Hindlimb muscle (tissue), 1 donor: Measurements from ENCODE around the gene C18orf63. TPM values are rescaled to one million over a fixed set of nuclear protein-coding genes. Genes with fewer than 3 reads are reported as not detected.

Source experiments
- DNase-seq: peaks from one replicate; pipeline ENCODE4 v3.0.0-alpha.2; 2013
- polyA plus RNA-seq: library from polyadenylated mRNA; unstranded; fragments of 120-200 nt; gene quantifications from one replicate; pipeline ENCODE4 v1.2.1, GENCODE V29; 2013; ENCODE audit not compliant: insufficient read length

C18orf63 gene
- polyA plus RNA-seq, 1 donor = not detected

DNA sequence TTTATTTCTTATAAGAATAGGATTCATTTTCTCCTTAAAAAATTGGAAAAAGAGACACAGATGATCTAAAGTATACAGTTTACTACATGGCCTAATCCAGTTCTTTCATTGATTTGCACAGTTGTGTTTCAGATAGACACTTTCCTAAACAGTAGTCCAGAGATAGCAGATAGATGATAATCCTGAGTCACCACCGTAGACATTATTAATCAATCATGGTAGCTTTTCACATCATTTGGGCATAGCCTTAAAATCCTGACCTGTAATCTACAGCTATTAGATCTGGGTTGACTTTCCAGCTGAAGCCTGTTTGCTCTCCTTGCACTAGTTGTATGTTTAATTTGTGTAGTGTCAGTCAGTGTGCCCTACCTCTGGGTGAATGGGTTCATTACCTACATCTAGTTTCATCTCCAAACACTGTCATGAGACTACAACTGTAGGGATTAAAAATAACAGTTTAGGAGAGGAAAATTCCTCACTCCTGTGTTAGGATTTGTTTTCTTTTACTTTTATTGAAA lies 14.1 kb downstream of the C18orf63 start:
- no peak for DNase-seq

DNA sequence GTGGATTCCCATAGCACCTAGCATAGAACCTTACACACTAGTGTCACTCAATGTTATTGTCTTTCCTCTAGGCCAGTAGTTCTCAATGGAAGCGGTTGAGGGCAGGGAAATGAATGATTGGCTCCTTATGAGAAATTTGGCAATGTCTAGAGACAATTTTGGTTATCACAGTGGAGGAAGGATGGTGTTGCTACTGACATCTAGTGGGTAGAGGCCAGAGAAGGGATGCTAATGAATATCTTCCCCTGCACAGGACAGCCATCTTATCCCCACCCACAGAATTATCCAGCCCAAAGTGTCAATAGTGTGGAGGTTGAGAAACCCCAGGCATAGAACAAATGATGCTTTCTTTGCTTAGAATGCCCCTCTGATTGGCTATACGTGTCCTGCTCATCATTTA lies 15.8 kb downstream of the C18orf63 start:
- no peak for DNase-seq

DNA sequence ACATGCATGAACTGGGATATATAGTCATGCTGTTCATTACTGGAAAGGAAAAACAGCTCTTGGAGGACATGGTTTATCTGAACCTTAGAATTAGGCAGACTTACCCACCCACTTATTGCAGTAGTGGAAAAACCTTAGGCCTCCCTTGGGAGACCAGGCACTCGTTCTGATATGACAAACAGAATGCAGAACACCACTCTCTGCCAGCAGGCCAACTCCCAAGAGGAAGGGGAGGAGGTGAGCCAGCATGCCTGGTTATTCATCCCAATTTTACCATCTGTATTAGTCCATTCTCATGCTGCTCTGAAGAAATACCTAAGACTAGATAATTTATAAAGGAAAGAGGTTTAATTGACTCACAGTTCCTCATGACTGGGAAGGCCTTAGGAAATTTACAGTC lies 17.5 kb downstream of the C18orf63 start:
- no peak for DNase-seq

DNA sequence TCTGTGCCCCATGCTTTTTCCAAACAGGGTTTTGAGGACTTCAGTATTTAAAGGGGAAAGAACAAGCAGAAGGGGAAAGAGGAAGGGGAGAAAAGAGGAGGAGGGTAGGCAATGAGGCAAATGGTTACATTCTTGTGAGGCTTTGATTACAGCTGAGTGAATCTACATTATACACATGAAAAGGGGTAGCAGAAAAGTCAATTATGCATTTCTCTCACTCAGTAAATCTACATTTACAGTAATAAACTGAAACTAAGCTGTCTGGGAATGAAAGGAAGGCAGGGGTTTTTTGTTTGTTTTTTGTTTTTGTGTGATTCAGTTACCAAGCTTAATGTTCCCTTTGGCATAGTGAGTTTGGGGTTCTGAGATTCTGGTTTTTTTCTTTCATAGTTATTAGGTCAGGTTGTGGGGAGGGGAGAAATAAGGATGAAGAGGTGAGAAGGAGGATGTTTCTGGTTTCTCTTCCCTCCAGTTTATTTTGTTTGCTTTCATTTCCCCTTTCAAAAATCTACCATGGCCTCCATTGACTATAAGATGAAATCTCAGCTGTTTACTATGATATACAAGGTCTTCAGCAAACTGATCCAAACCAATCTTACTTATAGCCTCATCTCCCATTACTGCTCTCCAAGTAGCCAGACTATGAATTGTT lies 18.7 kb downstream of the C18orf63 start:
- DNase-seq = no peak

GRCh38 chr18:74336656-74337055 lies 21.0 kb downstream of the C18orf63 start:
- DNase-seq = no peak

DNA sequence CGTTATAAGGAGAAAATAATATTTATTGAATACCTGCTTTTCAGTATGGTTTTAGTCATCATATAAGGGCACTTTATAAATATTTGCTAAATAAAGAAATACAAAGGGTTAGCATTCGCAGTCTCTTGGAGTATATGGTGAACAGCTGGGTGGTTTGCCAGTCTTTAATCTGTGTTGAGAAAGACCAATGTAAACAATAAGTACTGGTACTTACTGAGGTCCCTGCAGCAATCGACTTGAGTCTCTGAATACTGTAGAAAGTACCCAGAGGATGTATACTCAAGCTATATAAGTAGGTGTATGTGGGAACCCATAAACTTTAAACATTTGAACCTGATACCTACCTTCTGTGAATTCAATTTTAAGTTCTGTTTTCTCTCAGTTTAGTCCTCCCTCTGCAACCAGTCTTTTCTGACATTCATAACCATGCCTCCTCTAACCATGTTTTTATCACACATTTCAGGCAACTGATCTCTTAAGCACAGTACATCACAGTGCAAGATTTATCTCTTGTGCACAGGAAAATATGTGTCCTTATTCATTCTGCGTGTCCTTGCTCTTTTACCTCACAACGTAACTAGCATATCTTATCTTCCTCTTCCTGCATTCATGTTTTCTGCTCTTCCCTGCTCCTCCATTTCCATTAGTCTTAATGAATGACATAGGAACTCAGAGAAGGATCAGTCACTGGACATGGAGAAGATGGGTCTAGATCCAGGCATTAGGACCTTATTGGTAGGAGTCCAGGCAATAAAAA lies 21.7 kb downstream of the C18orf63 start:
- no peak for DNase-seq

DNA sequence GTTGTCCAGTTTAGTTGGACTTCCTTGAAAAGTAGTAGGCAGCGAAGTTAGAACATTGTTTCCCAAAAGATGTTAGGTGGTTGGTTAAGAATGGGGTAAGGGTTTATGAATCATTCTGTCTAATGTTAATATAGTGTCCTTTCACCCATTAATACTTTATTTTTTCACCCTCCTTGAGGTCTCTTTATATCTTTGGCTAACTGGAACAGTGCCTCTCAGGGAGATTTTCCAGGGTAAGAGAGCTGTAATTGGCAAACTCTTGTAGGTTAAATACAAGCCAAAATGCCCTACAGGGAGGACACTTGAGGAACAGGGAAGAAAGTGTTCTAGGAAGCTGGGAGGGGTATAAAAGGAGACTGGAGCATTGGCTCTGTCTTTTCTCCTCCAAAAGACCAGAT lies 22.3 kb downstream of the C18orf63 start:
- no peak for DNase-seq

GRCh38 chr18:74342416-74343043 lies 26.9 kb downstream of the C18orf63 start:
- DNase-seq = peak; percentile 64

GRCh38 chr18:74346206-74346605 lies 30.6 kb downstream of the C18orf63 start:
- no peak for DNase-seq

GRCh38 chr18:74348581-74348980 lies 32.9 kb downstream of the C18orf63 start:
- DNase-seq = no peak

- DNase-seq = no peak
These were observed 35.7 kb downstream of the C18orf63 start for GRCh38 chr18:74351354-74351753.

GRCh38 chr18:74353169-74353775 lies 37.6 kb downstream of the C18orf63 start:
- peak; percentile 71 for DNase-seq

DNA sequence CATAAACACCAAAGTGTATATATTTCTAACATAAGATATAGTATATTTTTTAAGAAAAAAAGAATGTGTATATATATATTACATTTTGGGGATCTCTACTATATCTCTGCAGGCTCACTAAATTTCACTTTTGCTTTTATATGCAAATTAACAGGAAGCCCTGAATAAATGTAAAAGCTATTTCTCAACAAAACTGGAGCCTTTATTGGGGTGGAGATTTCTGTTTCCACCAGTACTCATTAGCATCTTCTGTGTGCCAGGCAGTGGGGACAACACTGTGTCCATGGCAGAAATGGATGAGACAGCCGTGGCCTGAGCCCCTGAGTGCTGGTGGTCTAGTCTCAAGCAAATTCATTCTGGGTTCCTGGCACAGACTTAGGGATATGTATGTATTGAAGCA lies 41.3 kb downstream of the C18orf63 start:
- DNase-seq = no peak

DNA sequence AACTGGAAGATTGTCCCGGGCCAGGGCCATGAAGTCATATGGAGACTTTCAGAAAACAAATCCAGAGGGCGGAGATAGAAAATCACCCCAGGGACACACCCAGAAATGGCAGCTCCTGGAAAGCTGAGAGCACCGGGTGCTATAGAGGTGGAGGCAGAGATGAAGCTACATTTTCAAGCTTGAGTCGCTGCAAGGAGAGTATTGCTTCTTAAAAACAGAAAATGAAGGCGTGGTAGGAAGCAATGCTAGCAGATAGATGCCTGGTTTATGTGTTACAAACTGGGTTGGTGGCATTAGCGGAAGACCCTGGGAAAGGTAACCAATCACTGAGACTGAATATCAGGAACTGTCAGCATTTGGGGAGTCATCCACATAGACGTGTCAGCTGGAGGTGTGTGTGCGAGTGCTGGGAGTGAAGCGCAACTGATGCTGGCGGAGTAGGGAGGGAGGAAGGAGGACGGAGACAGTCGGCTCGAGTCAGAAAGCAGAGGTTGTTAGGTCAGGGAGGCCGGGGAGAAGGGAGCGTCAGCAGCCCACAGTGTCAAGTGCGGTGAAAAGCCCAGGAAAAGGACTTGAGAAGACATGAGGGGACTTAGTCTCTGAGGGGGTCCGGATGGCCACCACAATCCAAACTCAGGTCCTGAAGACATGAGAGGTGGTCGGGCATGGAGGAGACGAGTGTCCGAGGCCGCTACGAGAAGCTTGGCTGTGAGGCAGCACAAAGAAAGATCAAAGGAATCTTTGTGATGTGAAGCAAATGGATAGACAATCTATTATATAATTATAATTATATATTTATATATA lies 45.4 kb downstream of the C18orf63 start:
- DNase-seq = no peak

DNA sequence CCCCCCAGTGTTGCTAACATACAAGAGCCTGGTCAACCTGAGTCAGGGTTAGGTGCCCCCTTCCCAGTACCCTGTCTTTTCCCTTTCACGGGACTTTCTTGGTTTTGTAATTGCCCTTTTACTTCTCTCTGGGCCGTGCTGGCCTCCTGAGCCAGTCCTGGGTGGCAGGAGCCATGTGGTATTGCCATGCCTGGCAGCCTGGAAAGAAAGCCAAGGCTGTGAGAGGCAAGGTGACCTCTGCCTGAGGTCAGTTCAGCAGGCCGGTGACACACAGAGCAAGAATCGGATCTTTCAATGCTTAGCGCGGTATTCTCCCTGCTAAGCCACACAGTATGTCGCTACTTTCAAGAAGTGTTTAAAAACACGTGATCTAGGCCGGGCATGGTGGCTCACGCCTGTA lies 52.3 kb downstream of the C18orf63 start:
- DNase-seq = no peak

DNA sequence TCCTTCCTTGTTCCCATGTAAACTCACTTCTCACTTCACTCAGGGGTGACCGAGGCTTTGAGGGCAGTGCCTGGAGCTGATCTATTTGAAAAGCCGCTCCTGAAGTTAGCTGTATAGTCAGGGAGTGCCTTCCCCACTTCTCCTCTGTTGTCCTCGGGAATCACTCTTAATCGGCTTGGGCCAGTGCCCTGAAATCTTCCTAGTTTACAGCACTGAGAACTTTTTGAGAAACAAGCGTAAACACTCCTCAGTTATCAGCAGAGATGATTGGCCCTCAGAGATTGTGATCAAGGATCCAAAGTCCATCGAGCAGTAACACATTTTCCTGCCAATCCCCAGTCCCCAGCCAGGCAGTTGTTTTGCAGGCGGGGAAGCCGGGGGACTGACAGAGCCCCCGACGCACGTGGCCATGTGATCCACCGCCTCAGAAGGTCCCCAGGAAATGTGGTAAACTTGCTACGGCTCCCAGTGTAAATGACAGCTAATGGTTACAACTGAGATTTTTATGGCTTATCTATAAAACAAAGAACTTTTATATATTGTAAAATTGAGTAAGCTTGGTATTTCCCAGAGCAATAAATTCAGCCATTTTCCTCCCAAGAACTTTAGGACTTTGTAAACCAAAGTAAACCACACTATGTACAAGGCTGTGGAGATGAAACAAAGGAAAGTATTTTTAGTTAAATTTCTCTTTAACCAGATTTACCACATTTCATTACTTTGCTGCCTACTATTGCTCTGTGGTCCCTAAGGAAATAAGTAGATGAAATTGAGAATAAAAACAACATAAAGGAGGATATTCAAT lies 53.5 kb downstream of the C18orf63 start:
- DNase-seq = peak; percentile 43

DNA sequence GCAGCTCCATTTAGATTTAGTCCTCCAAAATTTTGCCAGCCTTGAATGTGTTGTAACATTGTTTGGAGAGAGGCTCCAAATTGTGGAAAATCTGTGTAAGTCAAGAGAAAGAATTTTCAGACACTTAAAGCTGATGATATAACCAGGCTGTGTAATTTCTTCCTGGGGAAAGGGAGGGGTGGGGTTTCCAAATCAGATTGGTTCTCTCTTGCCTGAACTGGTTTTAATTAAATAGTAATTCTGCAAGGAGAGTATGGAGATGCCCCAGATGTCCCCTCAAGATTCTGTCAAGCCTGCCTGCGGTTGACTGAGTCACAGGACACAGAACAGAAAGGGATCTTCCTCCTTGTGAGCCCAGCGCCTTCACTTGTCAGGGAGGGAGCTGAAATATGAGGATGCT lies 54.5 kb downstream of the C18orf63 start:
- peak; percentile 70 for DNase-seq

GRCh38 chr18:74373428-74373827 lies 57.8 kb downstream of the C18orf63 start:
- no peak for DNase-seq

- no peak for DNase-seq
These were observed 60.4 kb downstream of the C18orf63 start for GRCh38 chr18:74375999-74376398.

DNA sequence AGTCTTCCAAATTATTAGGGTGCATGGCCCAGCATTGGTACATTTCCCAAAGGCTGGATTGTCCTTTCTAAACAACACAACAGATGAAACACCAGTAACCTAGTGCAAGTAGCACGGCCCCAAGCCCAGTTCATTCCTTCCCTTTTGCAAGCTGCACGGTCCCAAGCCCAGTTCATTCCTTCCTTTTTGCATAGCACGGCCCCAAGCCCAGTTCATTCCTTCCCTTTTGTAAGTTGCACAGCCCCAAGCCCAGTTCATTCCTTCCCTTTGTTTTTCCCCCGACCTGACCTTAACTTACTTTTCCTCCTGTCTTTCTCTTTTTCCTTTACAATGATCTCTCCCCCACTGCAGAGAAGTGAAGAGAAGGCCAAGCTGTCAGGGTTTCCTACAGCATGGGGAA lies 60.9 kb downstream of the C18orf63 start:
- DNase-seq = no peak

- DNase-seq = no peak
These were observed 62.1 kb downstream of the C18orf63 start for GRCh38 chr18:74377776-74378175.
